NT2/D1 (cell line): Measurements from ENCODE around the gene PCDHB14.
"Not testable (repeated sequence)": the region's sequence is repeated elsewhere in the genome, so short reads cannot be mapped to it uniquely, and the experiment has no call there.

Experiments used
- SUZ12 ChIP-seq: IDR thresholded peaks from 2 replicates; pipeline ENCODE4 v1.6.1; 2011; ENCODE audit not compliant: insufficient read length, insufficient read depth; ENCODE audit errors: extremely low read depth
- YY1 ChIP-seq: IDR thresholded peaks from 2 replicates; pipeline ENCODE4 v1.6.1; 2011; ENCODE audit not compliant: insufficient read length, insufficient read depth
- ZNF274 ChIP-seq: IDR thresholded peaks from 2 replicates; pipeline ENCODE4 v1.6.1; 2011; ENCODE audit warnings: mild to moderate bottlenecking, low read depth, low read length

GRCh38 chr5:141224844-141225243, 1.7 kb downstream of the PCDHB14 start:
- not testable (repeated sequence) for TF ChIP-seq YY1, ZNF274, SUZ12
